ENCODE data around the gene KCNQ1.

KCNQ1 gene

DNA sequence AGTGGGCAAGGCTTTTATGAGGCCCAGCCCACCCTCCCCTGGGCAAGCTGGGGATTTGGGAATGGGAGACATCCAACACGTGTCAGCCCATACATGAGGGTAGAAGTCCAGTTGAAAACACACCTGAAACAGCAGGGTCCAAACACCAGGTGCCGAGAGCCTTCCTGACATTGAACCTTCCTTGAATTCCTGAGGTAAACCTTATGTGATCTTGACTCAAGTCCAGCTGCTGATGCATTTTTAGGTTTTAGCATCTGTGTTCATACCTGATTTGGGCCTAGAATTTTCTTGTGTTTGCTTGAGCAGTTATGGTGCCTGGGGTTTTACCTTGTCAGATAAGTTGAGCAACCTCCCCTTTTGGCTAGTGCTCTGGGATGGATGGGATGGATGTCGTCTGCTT is 374.5 kb downstream of the KCNQ1 start:
- no peak for DNase-seq (ENCODE audit: low read depth in 2 of 2)

DNA sequence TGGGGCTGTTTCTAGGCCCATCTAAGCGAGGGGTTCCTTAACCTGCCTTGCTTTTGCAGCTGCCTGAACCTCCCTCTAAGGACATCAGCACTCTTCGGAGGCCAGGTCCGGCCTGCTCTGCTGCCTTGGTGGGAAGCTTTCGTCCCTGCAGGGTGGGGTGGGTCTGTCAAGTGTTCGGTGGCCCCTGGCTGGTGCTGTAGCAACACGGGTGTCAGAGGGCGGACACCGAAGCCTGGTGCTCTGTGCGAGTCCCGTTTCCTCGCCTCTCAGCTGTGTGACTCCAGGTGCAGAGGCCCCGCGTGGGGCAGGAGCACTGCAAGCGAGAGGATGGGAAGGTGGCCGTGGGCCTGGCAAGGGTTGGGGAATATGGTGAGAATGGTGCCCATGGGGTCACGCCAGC is 376.2 kb downstream of the KCNQ1 start:
- no peak for DNase-seq (ENCODE audit: low read depth in 2 of 2)

DNA sequence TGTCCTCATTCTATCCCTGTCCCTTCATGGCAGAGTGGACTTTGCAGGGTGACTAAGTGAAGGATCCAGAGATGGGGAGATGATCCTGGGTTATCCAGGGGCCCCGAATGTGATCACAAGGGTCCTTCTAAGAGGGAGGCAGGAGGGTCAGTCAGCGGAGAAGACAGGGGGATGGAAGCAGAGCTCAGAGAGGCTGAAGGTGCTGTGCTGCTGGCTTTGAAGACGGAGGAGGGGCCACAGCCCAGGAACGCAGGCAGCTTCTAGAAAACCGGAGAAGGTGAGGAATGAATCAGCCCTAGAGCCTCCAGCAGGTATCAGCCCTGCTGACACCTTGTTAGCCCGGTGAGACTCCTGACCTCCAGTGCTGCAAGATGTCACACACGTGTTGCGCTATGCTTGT is 377.1 kb downstream of the KCNQ1 start:
- no peak for DNase-seq (ENCODE audit: low read depth in 2 of 2)

DNA sequence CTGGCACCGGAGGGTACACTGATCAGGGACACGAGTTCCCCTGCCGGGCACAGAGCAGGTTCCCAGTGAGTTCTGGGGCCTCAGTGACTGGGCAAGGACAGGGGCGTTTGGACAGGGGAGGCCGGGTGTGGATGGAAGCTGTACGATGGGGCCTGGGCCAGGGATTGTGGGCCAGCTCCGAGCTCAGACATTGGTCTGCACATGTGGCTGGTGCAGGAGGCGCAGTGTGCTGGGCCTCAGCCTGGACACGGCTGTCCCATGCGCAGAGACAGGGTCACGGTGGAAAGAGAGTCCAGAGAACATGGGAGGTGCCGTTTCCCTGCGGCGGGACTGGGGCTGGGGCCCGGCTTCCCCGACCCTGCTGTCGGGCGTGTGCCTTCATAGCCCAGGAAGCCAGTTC is 380.0 kb downstream of the KCNQ1 start:
- no peak for DNase-seq (ENCODE audit: low read depth in 2 of 2)

DNA sequence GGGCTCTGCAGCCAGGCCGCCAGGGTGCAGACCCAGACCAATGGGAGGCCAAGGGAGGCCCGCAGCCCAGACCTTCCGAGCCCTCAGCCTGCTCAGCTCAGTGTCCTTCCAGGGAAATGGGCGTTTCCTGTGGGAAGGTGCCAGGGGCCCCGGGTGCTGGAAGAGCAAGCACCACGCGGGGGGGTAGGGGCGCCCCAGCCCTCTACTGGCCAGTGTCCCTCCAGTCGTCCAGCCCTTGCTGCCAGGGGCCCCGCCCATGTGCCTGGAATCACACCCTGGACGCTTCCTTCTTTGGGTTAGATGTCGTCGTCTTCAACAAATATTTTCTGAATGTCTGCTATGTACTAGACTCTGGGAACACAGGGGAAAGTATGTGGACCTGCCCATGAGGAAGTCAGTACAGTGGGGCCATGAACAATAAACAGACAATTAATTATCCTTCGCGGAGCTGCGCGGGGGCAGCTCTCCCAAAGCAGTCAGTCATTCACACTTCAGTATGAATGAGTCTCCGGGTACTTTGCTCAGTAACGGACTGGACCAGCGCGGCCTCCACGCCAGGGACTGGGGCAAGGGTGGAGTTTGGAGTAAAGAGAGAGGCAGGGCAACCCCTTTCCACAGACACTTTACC is 380.6 kb downstream of the KCNQ1 start:
- no peak for DNase-seq (ENCODE audit: low read depth in 2 of 2)

DNA sequence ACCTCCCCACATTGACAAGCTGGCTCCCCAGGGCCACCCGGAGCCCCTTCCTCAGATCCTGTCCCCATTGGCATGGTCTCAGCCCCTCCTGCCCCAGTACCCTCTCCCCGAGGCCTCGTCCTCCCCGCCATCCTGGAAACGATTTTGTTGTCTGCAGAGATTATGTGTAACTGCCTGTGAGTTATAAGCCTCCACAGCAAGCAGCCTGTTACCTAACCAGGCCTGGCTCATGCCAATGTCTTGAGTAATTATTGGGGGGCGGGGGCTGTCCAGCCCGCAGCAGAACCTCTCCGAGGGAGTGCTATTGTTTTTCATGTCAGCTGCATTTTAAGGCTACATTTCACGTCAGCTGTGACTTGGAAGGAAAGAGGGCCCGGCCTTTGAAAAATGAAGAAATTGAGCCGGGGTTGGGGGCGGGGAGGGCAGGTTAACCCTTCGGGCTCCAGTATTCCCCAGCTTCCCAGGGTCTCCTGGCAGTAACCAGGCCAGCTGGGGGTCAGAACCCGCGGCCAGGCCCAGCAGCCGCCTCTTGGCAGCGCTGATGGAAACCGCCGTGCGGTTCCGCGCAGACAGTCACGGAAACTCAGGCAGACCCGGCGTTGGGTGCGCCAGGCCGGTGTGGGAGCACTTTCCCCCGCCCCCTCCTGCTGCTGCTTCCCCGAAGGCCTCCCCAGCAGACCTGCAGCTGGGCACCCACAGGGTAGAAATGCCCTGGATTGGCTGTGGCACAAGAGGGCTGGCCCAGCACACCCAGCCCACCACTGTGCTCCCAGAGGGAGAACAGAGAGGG is 381.3 kb downstream of the KCNQ1 start:
- no peak for DNase-seq (ENCODE audit: low read depth in 2 of 2)

DNA sequence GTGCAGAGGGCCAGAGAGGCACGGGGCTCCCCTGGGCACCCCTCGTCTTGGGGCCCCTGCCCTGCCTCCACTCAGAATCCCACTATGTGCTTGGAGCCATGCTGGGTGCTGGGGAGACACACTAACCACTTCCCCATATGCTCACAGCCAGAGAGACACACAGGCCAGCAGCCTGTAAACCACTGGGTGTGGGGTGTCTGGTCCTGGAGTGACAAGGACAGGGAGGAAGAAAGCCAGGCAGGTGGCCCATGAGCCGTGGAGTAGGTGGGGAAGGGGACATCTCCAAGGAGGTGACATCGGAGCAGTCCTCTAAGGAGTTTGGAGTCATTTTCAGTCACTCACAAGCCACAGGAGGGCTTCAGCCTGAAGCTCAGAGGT is 381.9 kb downstream of the KCNQ1 start:
- no peak for DNase-seq (ENCODE audit: low read depth in 2 of 2)

DNA sequence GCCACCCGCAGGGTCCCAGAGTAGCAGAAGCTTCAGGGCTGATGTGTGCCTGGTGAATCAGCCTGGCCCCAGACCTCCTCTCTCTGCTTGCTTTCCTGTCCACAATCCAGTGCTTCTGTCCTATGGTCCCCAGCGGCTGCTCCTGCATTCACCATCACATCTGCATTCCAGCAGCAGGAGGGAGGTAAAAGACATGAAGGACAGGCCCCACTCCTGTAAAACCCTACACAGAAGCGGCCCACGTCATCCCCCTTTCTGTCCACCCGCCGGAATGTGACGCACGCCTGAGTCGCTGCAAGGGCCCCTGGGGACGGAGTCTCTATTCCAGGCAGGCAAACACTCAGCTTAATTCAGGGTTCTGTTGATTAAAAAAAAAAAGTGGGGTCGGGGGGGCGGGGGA is 382.4 kb downstream of the KCNQ1 start:
- no peak for DNase-seq (ENCODE audit: low read depth in 2 of 2)

DNA sequence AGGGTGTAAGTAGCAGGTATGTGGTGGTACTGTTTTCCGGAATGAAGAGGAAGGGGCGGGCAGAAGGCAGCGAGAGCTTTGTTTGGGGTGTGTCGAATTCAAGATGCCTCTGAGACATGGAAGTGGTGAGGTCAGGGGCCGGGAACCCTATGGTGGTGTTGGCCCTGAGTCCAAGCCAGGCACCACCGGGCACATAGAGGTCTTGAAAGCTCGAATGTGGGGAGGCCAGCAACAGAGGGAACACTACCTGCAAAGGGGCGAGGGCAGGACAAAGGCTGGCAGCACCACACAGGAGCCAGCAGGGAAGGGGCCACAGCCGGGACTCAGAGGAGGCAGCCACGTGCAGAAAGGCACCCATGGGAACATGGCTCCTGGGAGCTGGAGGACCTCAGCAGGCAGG is 383.0 kb downstream of the KCNQ1 start:
- DNase-seq (ENCODE audit: low read depth in 2 of 2), result no peak

DNA sequence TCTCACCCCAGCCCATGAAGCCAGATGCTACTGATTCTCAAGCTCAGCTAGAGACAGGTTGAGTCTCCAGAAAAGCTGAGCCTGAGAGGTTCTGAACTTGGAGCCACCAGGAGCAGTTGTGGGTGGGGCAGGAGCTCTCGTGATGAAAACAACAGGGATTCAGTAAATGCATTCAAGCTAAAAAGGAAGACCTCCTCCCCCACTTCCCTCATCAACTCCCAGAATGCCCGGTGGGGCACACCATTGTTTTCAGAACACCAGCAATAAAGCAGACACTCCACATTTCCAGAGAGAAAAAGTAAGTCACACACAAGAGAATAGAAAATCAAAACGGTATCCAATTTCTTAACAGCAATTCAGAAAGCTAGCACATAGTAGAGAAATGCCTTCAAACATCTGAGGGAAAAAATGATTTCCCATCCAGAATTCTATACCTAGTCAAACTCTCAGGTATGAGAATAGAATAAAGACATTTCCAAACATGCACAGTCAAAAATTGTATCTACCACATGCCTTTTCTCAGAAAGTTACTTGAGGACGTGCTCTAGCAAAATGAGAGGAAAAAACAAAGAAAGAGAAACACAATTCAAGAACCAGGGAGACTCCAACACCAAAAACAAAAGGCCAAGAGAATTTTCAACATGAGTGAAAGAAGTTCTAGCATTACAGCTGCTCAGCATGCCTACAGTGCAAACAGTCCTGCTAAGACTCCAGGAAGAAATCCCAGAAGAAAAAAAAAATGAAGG is 383.9 kb downstream of the KCNQ1 start:
- no peak for DNase-seq (ENCODE audit: low read depth in 2 of 2)

DNA sequence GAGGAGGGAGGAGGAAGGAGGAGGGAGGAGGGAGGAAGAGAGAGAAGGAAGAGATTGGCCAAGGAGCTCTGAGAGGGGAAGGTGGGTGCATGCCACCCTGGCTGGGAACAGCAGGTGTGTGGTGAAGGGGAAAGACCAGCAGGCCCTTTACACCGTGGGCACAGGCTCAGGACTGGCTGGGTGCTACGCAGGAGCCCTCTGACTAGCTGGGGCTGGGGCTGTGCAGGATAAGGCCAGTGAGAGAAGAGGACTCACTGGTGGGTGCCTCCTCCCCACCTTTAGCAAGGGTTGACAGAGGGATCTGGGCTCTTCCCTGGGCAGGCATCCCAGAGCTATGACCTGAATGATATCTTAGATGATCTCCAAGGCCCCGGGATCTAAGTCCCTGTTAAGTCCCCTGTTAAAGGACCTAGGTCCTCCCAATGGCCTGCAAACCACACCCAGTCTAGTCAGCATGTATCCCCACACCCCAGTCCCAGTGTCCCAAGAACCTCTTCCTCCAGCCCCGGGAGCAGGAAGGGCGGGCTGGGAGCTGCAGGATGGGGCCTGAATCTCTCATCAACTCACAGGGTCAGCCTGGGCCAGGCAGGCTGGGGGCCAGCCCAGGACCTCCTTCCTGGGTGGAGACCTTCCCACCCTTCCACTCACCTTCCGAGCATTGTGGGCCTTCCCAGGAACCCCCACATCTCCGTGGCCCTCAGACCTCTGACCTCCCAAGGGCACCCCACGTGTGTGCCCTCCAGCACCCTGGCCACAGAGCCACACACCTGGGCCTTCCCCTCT is 385.4 kb downstream of the KCNQ1 start:
- DNase-seq (ENCODE audit: low read depth in 2 of 2), result no peak

DNA sequence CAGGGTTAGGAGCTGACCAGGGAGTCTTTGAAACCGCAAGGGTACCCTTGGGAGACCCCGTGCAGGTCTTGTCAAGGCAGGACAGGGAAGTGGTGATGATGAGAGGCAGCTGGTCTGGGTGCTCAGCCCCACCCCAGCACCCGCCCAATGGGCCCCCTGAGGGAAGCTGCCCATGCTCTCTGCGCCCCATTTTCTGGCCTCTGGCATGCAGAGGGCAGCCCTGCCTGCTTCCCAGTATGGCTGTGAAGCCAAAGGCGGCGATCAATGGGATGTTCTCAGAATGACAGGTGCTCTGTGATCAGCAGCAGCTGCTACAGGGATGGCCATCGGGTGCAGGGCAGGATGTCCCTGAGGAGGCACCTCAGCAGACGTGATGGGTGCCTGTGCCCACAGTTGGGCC is 386.1 kb downstream of the KCNQ1 start:
- DNase-seq (ENCODE audit: low read depth in 2 of 2), result no peak

DNA sequence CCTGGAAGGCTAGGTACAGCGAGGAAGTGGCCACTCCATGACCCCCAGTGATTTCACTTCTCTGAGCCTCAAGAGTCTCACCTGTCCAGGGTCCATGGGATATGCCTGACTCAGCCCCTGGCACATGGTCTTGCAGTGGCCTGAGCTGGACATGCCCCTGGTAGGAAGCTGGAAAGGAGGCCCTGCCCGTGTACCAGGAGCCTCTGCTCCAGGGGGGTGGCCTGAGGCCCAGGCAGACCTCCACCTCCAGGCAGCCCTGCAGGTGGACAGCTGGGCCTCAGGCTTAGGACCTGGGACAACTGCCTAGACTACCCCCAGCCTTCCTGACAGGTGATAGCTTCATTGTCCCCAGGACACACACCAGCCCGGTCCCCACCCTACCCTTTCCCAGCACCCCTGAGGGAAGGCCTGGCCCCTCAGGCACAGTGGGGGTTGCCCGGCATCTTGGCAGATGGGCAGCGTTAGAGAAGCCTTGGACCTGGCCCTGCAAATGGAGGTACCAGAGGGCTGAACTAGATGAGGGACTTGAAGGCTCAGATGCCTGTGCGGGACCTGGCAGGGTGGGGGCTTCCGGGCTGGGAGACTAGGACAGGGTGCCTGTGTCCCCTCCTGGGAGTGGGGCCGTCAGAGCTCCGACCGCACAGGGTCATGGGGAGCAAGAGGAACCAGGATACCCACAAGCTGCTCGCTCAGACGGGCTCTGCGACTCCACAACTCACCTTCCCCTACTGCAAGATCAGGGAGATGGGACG is 387.1 kb downstream of the KCNQ1 start:
- no peak for DNase-seq (ENCODE audit: low read depth in 2 of 2)

DNA sequence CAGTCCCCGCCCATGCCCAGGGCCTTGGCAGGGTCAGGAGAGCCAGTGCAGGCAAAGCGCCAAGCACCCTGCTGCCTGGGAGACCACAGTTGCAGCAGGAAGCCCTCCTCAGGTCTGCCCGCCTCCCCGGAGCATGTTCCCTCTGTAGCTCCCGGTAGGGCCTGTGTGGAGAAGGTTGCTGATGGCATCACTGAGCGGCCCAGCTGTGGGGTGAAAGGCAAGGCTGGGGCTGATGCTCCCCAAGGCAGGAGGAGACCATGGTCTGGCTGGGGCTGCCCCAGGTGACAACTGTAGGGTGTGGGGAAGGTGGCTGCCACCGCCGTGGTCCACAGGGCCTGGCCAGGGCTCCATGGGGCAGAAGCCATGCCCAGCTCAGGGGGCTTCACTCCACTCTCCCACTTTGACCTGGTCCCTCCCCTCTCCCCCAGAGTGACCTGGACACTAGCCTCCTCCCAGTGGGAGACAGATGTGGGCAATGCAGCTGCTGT is 387.8 kb downstream of the KCNQ1 start:
- DNase-seq (ENCODE audit: low read depth in 2 of 2), result no peak

DNA sequence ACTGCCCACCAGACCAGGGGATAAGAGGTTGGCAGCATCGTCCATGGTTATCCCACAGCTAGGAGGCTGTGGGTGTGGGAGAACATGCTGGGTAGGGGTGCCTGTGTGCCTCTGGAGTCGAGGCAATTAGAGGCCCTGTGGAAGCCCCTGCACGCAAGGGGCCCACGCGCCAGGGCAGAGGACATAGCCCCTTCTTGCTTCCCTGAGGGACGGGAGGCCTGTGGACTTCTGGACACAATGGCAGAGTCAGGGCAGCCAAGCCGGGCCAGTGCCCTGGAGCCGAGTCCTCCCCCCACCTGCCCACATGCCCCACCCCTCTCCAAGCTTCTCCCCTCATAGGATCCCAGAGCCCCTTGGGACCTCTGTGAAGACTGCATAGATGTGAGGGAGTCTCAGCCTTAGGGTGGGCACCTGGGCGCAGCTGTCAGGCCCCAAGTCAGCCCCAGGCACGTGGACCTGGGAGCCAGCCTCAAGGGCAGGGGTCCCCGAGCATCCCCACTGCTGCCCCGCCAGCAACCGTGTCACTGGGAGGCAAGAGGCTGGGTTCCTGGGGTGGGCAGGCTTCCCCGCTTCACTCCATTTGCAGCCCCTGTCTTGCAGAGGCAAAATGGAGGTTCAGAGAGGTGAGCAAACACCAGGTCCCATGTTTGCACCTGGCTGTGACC is 388.4 kb downstream of the KCNQ1 start:
- no peak for DNase-seq (ENCODE audit: low read depth in 2 of 2)

DNA sequence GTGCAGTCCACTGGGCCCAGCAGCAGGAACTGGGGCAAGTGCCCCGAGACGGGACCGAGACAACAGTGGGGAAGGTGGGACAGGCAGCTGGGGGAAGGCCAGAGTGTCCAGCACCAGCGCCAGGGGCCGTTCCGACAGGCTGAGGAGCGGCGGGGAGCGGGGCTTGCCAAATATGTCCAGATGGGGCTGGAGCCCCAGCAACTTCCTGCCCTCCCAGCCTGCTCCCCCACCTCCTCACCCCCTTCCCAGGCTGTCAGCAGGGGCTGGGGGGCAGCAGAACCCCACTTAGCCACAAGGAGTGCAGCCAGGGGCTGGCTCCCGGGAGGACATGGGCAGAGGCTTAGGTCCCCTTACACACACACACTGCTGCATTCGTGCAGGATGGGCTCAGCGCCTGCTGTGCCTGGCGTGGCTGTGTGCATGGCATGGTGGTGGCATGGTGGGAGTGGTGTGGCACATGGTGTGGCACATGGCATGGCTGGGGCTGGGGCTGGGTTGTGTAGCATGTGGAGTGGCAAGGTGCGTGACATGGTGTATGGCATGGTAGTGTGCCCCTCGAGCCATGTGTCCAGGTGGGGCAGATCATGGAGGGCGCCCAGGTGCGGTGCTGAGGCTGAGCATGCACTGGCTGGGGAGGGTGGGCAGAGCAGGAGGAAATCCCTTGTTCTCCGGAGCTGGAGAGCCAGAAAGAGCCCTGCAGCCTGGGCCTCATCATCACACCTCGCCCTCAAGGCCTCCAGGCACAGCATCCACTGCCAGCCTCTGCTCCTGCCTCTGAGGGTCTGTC is 389.1 kb downstream of the KCNQ1 start:
- no peak for DNase-seq (ENCODE audit: low read depth in 2 of 2)

DNA sequence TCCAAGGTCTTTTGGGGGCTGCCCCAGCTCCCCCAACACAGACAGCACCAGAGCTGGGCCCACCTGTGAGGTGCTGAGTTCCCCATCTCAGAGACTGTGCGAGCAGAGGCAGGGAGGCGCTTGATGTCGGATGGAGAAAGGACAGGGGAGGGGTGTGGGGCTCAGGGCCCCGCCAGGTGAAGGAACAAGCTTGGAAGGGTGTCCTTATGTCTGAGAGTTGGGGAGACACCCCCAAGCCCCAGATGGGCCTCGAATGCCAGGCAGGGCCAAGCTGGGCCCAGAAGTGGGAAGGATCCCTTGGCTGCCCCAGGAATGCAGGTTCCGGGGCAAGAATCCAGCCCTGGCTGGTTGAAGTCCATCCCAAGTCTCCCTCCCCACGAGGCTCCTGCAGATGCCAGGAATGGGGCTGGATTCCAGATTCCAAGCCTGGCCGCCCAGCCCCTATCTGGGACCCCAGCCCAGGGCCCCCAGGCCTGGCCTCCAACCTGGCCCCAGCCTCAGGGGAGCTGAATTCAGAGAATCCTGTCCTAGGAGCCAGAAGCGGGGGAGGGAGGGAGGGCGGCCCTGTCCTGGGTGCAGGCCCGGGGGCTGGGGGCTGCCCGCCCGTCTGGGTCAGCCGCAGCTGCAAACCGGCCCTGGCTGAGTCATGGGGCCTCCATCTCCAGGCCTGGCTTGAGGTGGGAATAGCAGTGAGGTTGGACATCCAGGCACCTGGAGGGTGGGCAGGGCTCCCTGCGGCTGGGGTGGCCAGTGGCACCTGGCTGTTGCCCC is 389.9 kb downstream of the KCNQ1 start:
- DNase-seq (ENCODE audit: low read depth in 2 of 2), result no peak

DNA sequence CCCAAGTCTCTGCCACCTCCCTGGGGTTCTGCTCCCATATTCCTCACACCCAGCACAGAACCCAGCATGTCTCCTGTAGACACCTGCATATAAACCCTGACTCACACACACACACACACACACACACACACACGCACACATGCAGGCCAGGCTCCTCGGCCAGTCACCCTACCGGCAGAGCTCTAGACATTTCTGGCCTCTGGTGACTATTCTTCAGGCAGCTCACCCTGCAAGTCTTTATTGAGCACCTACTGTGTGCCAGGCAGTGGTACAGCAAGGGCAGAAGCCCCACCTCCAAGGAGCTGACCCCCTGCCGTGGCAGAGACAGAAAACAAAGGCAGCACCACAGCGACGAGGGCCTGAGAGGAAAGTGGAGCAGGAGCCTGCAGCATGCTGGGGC is 390.5 kb downstream of the KCNQ1 start:
- DNase-seq (ENCODE audit: low read depth in 2 of 2), result no peak

DNA sequence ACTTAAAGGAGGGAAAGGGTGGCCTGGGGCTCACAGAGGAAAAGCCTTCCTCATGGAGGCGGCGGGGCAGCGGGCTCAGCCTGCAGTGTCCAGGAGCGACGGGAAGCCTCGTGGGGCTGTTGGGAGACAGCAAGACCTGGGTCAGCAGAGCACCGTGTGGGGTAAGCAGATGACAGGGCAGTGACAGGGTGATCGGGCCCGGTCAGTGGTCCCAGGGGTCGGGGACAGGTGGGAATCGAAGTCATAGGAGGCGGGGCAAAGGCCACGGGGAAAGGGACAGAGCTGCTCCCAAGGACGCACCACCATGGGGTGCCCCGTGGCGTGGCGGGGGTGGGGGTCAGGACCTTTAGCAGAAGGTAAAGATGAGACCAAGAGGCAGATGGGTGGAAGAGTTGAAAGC is 390.9 kb downstream of the KCNQ1 start:
- DNase-seq (ENCODE audit: low read depth in 2 of 2), result no peak

Data from activated CD4-positive, alpha-beta T cell treated with anti-CD3 and anti-CD28 coated beads for 24 hours (primary cell).